NCI-H748 treated with DMSO at 0.1 percent for 48 hours (cell line): ENCODE measurements around the gene XPA.
"Not testable (repeated sequence)": the region's sequence is repeated elsewhere in the genome, so short reads cannot be mapped to it uniquely, and the experiment has no call there.

ENCODE experiments used
- DNase-seq: peaks from one replicate; lab custom pipeline; 2025; lab: John Stamatoyannopoulos, UW

XPA gene

DNA sequence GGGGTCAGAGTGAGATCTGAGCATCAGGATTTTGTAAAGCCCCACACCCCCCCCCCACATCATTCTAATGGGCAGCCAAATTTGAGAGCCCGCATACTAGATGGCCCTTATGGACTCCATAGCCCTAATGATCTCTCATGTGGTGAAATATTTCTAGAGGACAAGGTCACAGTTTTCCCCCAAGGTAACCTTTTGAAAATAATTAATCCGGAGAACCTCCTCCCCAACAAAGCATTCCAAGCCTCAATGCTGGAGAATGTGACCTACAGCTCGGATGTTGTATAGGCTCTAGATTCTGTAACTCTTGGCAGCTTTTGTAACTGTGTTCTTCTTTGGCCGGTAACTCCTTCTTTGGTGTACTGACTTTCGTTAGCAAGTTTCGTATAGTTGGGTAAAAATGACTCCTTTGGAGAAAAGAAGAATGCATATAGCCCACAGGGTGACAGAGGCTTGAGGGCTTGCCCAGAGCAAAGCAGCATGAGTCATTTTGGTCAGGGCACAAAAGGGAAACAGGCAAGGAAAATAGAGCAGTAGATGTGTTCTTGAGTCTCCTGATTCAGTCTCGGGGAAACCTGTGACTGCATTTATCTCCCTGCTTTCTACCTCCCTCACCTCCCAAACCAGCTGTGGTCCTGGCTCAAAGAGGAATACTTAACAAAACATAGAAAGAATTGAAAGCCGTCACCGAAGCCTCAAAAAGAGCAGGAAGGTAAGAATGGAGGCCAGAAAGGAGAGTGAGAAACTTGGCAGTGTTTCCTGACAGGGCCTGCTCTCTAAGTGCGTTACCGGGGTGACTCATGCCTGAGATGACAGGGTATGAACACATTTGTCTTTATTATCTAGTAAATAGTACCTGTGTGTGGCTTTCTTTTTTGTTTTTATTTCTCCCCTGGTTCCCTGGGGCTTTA, 6.6 kb upstream of the XPA start:
- DNase-seq, result no peak

DNA sequence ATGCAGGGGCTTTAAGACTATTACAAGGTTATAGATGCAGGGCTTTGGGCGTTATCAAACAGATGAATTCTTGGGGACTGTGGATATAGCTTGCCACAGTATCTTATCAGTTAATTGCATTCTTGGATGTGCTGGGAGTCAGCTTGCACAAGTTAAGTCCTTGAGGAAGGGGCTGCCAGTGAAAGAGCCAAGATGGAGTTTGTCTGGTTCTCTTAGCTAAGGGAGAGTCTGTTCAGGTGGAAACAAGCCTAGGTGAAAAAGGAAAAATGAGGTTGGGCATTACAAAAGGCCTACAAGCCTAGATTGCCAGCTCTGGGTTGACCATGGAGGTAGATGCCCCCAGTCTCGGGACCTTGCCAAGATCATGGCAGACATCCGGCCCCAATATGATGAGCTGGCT, 2.7 kb upstream of the XPA start:
- DNase-seq, result not testable (repeated sequence)

DNA sequence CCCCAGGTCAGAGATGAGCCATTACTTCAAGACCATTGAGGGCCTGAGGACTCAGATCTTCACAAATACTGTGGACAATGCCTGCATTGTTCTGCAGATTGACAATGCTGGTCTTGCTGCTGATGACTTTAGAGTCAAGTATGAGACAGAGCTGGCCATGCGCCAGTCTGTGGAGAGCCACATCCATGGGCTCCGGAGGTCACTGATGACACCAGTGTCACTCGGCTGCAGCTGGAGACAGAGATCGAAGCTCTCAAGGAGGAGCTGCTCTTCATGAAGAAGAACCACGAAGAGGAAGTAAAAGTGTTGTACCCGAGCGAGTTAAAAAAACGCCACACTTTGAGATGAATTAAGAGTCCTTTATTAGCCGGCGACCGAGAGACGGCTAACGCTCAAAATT, 2.1 kb upstream of the XPA start:
- not testable (repeated sequence) for DNase-seq

DNA sequence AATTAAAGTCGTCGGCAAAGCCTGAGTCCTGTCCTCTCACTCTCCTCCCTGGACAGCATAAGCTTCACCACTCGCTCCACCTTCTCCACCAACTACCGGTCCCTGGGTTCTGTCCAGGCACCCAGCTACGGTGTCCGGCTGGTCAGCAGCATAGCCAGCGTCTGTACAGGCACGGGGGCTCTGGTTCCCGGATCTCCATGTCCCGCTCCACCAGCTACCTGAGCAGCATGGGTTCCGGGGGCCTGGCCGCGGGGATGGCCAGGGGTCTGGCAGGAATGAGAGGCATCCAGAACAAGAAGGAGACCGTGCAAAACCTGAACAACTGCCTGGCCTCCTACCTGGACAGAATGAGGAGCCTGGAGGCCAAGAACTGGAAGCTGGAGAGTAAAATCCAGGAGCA, 1.7 kb upstream of the XPA start:
- DNase-seq, result no peak

DNA sequence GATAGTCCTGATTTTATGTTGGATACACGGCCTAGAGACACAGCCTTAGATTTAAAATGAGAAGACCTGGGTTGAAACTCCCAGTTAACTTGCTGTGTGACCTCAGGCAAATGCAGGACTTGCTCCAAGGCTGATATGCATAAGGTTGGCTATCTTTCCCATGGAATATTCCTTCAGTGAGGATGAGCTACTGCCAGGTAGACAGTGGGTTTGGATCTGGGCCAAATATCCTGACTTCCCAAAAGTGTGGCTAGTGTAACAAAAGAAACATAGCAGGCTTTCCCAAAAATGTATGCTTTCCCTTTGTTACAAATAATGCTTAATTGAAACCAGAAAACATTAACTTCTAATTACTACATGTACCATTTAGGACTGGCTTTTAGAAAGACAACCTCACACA, 697 bp upstream of the XPA start:
- no peak for DNase-seq

DNA sequence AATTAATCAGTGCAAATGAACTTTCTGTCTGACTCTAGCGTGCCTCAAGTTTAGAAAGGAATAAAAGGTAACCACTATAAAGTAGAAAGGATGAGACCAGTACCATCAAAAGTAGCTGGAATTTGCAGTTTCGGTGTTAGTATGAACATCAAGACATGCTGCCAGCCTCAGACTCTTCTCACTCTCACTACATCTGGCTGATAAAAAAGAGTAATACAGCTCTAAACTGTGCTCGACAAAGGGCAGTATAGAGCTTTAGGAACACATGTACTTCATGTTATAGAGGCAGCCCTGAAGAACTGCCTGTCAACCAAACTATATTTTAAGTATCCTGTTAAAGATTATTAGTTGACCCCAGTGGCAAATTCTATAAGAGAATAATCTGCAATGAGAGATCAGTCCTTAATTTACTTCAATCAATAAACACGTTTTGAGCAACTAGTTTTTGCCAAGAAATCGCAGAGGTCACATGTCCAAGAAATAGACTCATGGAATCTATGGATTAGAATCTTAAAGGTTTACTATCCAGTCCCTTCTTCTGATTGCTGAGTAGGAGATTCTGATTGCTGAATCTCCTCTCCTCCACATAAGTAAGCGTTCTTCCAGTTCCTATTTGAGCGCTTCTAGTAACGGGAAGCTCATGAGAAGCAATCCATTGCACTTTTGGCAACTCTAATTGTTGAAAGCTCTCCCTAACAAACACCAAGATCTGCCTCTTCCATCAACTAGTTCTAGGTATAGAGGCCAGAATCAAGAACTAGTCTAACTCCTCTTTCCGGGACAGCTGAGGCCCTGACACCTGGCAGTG, 941 bp downstream of the XPA start:
- DNase-seq, result no peak

DNA sequence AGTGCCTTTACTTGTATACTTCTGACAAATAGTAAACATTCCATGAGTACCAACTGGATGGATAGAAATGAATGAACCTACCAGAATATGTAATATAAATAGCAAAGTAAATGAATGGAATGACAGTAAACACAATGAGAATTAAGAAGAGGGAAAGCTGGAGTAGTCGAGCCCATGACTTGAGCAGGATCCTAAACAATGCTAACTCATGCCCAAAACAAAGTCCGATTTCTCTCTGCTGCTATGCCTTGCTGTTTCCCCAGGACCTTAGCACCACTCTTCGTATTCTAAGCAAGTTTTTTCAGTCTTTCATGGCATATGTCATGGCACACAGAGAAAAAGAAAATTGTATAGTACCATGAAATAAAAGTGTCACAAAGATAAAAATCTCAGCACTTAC, 1.8 kb downstream of the XPA start:
- no peak for DNase-seq

DNA sequence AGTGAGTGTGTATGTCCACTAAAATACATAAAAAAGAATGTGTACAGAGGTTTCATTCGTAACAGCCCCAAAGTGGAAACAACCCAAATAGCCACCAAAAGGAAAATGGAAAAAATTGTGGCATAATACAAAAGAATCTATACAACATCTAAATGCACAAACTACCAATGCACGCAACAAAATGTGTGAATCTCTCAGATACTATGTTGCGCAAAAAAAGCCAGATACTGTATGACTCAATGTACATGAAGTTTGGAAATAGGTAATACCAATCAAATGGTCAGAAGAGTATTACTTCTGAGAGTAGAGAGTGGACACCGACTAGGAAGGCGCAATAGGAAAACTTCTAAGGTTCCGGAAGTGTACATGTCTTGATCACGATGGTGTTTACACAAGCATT, 2.4 kb downstream of the XPA start:
- DNase-seq, result no peak

DNA sequence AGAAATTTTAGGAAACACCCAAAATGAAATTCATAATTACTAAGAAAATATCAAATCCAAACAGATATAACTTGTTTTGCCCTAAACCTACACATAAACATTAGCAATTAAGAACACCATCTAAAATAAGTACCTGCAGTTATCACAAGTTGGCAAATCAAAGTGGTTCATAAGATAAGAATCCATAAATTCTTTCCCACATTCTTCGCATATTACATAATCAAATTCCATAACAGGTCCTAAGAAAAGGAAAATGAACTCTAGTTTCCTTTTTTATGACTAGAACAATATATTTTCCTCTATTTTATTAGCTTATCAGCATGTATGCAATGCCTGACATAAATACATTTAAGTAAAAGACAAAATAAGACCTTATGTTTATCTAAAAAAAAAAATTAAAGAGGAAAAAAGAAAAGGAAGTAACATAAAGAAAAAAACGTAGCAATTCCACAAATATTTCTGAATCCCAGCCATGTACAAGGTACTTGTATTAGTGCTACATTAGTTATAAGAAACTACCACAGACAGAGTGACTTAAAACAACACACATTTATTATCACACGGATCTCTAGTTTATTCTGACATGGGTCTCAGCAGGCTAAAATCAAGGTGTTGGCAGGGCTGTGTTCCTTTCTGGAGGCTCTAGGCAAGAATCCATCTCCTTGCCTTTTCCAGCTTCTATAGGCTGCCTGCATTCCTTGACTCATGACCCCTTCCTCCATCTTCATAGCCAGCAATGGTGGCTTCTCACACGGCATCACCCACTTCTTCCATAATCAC, 7.5 kb downstream of the XPA start:
- DNase-seq, result no peak

DNA sequence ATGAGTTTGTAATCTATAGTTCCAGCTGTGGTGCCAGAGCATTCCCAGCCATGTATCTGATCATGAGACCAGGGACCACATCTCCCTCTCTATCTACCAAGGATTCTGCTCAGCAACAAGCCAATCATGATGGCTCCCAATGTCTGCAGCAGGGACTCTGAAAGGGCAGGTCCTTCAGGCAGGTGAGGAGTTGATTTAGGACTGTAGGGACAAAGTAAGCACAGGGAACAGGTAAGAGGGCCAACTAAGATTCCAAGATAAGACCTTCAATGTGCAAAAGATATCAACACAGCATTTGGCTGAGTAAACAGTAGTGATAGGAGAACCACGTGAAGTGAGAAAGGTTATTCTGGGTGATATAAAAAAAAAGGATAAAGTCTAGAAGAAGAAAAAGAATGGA, 8.5 kb downstream of the XPA start:
- no peak for DNase-seq

DNA sequence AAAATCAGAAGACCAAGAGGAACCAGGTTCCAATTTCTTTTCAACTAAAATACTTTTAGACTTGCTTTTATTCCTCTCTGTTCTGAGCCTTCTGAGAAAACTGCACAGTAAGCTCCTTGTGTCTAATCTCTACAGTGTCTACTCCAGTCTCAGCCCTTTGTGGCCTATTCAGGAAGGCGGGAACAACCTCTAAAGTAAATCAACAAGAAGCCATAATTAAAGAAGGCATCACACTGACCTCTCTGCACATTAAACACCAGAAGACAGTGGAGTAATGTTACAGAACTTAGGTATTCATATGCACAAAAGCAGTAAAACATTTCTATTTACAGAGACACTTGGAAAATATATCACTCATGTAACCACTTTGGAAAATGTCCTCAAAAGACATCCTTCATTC, 14.9 kb downstream of the XPA start:
- no peak for DNase-seq

DNA sequence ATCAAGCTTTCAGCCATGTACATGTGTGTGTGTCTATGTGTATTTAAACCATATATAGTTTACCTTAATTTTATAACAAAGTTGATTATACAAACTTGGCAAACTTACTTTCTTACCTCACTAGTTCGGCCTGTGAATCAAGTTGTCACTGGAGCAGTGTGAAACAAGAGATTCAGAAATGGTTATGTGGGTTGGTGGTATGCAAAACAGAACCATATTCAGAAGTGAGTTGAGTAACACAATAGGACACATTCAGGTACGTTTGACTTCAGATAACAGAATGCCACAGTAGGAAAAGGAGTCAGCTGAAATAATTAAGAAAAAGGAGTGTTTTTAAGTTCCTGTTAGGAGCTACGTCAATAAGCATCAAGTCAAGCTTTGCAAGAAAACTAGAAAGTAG, 21.5 kb downstream of the XPA start:
- no peak for DNase-seq

DNA sequence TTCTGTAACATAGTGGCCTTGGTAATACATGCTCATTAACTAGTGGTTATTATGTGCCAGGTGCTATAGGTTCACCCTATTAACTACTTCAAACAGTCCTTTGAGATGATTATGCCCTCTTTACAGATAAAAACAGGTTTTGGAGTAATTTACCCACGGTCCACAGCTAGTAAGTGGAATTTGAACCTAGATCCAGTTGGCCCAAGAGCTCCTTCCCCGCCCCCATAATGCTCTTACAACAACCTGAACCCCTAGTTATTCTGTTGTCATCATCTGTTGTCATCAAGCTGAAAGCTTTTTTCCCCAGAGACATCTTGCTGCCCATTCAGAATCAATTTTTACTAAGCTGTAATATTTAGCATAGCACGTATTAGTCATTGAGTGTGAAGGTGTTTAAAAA, 23.2 kb downstream of the XPA start:
- no peak for DNase-seq

DNA sequence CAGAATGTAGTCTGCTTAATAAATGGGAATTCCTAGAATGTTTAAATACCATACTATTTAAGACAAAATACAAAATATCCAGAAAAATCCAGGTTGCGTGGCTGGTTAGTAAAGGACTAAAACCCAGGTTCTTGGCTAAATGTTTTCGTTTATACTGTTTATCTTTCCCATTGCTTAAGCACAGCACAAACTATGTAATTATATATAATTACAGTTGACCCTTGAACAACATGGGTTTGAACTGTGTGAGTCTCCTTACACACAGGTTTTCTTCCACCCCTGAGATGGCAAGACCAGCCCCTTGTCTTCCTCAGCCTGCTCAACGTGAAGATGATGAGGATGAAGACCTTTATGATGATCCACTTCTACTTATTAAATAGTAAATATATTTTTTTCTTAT, 24.7 kb downstream of the XPA start:
- no peak for DNase-seq

DNA sequence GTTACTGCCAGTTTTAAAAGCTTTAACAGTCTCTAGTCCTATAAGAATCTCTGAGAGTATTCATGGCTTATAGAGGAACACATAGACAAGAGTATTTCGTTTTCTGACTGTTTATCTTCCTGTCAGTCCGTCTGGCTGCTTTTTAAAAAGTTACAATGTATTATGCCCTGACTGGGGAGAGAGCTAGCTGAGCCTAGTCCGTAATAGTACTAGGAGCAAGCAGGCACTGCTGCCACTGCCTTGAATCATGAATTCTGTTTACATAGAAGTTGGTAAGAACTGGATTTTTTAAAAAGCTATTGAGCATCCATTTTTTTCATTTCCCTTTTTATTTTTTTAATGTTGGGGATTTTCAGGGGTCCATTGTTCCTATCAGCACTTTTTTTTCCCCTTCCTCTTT, 26.6 kb downstream of the XPA start:
- no peak for DNase-seq

DNA sequence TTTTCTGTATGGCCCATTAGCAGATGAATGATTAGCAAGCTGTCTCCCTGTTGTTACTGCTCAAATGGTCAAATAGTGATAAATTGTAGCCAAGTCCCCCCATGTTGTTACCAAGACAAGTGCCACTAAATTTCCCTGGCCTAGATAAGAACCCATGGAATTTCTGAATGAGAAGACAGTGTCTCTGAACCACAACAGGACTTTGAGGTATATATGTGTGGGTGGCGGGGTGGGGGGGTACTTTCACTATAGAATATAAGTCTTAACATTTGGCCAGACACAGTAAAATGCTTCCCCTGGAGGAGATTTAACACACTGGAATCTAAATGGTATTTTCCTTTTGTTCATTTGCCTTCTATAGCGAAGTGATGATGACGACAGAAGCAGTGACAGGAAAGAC, 28.7 kb downstream of the XPA start:
- no peak for DNase-seq

DNA sequence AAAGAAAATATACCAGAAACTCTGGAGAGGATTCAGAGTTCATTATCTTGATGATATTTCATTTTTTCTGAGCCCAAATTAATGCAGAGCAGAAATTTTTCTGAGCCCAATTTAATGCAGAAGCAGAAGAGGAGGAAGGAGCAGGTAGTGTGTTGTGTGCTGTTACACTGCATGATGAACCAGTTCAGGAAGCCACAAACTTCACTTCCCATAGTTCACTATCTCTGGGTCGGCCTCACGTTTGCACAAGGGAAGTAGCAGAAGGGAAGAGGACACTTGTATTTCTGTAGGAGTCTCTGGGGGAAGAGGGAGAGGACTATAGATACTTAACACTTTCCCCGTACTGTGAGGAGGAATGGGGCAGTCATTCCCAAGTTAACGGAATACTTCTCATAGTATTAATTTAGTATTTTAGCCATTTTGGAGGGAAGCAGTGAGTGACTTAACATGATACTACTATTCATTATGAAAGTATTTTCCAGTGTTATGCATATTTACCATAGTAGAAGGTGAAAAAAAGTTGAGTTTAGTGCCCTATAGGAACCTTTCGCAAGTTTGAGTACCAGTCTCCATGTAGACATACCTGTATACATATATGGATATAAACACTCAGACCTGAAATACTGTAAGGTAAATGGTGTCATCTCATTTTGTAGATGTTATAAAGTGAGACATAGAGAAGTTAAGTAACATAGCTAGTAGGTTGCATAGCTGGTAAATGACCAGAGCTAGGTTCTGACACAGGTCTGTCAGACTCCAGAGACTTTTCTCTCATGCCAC, 30.0 kb downstream of the XPA start:
- DNase-seq, result no peak

DNA sequence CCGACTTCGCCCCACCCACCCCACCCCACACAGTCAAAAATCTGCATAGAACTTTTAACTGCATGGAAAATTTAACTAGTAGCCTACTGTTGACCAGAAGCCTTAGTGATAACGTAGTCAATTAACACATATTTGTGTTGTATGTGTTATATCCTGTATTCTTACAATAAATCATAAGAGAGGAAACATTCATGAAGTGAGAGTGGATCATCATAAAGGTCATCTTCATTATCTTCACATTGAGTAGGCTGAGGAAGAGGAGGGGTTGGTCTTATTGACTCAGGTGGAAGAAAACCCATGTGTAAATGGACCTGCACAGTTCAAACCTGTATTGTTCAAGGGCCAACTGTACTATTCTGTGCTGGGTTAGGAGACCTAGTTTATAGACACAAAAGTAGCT, 31.4 kb downstream of the XPA start:
- DNase-seq, result no peak

DNA sequence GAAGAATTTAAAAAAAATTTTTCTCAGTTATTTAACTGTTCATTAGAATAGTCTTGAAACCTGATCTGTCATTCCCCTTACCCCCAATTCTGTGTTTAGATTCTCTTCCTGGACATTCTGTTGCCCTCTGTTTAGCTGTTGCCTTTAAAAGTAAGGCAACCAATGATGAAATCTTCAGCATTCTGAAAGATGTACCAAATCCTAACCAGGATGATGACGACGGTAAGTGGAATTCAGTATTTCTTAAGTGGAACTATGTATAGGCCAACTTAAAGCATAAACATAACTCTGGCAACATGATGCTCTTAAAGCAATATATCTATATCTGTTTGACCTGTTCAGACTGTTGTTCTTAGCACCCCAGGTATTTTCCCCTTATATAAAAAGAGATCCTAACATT, 36.3 kb downstream of the XPA start:
- DNase-seq, result no peak

DNA sequence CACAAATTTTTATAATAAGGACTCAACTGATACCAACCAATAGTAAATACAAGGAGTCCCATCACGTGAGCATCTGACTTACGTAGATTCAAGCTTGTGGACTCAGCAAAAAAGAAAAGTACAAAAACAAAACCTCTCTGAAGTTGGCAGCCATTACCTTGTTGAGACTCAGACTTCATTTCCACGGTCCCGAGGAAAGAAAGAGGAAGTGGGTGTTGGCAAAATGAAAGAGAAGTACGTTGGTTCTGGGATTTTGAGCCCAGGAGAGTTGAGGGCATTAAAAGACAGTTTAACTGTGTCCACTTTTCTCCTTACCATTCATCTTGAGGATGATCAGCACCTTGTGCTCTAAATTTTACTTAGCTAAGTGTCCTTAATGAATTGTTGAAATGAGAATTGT, 36.8 kb downstream of the XPA start:
- no peak for DNase-seq

DNA sequence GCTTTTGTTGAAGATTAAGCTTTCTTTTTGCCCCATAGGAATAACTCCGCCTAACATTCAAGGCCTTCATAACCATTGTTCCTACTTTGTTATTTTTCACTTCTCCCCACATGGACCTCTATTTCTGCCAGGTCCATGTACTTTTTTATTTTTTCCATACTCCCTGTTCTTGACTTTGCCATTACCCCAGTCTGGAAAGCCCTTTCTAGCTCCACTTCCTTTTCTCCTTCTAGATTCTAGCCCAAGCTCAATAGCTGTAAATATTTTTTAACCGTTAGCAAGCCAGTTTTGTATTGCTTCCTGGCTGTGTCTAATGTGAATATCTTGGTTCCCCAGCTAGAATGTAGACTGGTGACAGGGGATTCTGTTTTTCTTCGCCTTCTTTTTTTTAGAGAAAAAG, 37.4 kb downstream of the XPA start:
- DNase-seq, result no peak

DNA sequence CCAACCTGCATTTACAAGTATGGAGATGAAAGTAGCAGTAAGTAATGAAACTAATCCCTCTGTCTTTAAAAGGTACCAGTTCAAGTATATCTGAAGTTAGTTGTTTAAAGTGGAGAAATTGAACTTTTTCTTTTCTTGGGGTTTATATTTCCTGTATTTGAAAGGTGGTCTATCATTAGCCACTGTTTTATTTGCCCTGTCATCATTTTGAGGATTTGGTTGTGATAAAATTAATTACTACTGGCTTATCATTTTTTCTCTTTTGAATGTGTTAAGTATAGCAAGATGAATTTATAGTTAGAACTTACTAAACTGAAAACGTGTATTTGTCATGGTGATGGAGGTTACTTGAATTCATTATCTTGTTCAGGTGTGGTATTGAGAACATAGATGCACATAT, 38.4 kb downstream of the XPA start:
- DNase-seq, result no peak
